ENCODE data around the gene BCAS1.

BCAS1 gene

GRCh38 chr20:53929974-53930650 lies 140.3 kb downstream of the BCAS1 start:
- no peak for TF ChIP-seq HOXC10 (CRISPR knock-in tag; IDR thresholded peaks at IDR 0.05)
- Histone ChIP-seq H3K27ac (ENCODE audit: extremely low read depth, low read depth, low read length) (no peak overlapping the region), H3K36me3 (ENCODE audit: control insufficient read depth in 2 of 2, insufficient read depth in 1 of 2, low read length in 2 of 2) (no peaks in the 10 kb centered on the region), H3K4me3 (ENCODE audit: low read depth, low read length) (no peak overlapping the region), H3K9me3 (ENCODE audit: control insufficient read depth, insufficient read depth, low read depth, low read length) (no peaks in the 10 kb centered on the region), H3K4me1 (ENCODE audit: control insufficient read depth, insufficient read depth, low read length) (no peaks in the 10 kb centered on the region; the same call in 1 of the 2 replicates)
- POLR2A ChIA-PET = interaction anchor here (1.1 kb wide), 1 partner anchor 14 kb away, joined by 3 read pairs; no protein-coding TSS in a partner anchor
- CTCF ChIA-PET = interaction anchor here (2.5 kb wide), 1 partner anchor 10 kb away, joined by 16 read pairs; no protein-coding TSS in a partner anchor

GRCh38 chr20:53929399-53929798 lies 141.0 kb downstream of the BCAS1 start:
- Histone ChIP-seq H3K9me3 (ENCODE audit: control insufficient read depth, insufficient read depth, low read depth, low read length) (no peaks in the 10 kb centered on the region), H3K27ac (ENCODE audit: extremely low read depth, low read depth, low read length) (no peak overlapping the region), H3K4me1 (ENCODE audit: control insufficient read depth, insufficient read depth, low read length) (no peaks in the 10 kb centered on the region; the same call in 1 of the 2 replicates), H3K36me3 (ENCODE audit: control insufficient read depth in 2 of 2, insufficient read depth in 1 of 2, low read length in 2 of 2) (no peaks in the 10 kb centered on the region), H3K4me3 (ENCODE audit: low read depth, low read length) (no peak overlapping the region)
- ChIA-PET CTCF (no interaction called here), POLR2A (interaction anchor here (1.1 kb wide), 1 partner anchor 13 kb away, joined by 3 read pairs; no protein-coding TSS in a partner anchor)
- TF ChIP-seq SCRT1 (tag by site-specific recombination; IDR thresholded peaks at IDR 0.05; ENCODE audit: borderline replicate concordance) = no peak
- TF ChIP-seq ZNF112 (tag by site-specific recombination; IDR thresholded peaks at IDR 0.05) = no peak
- TF ChIP-seq ZFP3 (tag by site-specific recombination; IDR thresholded peaks at IDR 0.05; ENCODE audit: low read depth) = no peak
- TF ChIP-seq INSM2 (tag by site-specific recombination; IDR thresholded peaks at IDR 0.05) = no peak
- TF ChIP-seq ZNF624 (tag by site-specific recombination; IDR thresholded peaks at IDR 0.05) = no peak
- TF ChIP-seq KLF1 (tag by site-specific recombination; IDR thresholded peaks at IDR 0.05) = no peak
- TF ChIP-seq ZNF747 (tag by site-specific recombination; IDR thresholded peaks at IDR 0.05) = no peak
- TF ChIP-seq ZNF2 (tag by site-specific recombination; IDR thresholded peaks at IDR 0.05) = no peak
- TF ChIP-seq ZNF274 (IDR thresholded peaks at IDR 0.05; ENCODE audit: low read length) = no peak
- no peak for TF ChIP-seq ZNF274 (tag by site-specific recombination; IDR thresholded peaks at IDR 0.05; ENCODE audit: borderline replicate concordance)
- no peak for TF ChIP-seq MYNN (tag by site-specific recombination; IDR thresholded peaks at IDR 0.05; ENCODE audit: borderline replicate concordance)
- no peak for TF ChIP-seq GLI4 (tag by site-specific recombination; IDR thresholded peaks at IDR 0.05)
- TF ChIP-seq ZNF777 (tag by site-specific recombination; IDR thresholded peaks at IDR 0.05; ENCODE audit: borderline replicate concordance) = no peak
- no peak for TF ChIP-seq PRDM2 (tag by site-specific recombination; IDR thresholded peaks at IDR 0.05; ENCODE audit: borderline replicate concordance)
- no peak for TF ChIP-seq ZNF600 (tag by site-specific recombination; IDR thresholded peaks at IDR 0.05)
- TF ChIP-seq KLF17 (tag by site-specific recombination; IDR thresholded peaks at IDR 0.05) = no peak
- no peak for TF ChIP-seq ZNF302 (tag by site-specific recombination; IDR thresholded peaks at IDR 0.05; ENCODE audit: low read depth)
- TF ChIP-seq ZNF610 (tag by site-specific recombination; IDR thresholded peaks at IDR 0.05; ENCODE audit: borderline replicate concordance) = no peak

All from HEK293 (cell line).